Endodermal cell (in vitro differentiated cells): ENCODE results near the gene LRP1-AS. TPM values are rescaled to one million over a fixed set of nuclear protein-coding genes. Genes with fewer than 3 reads are reported as not detected.
A peak's percentile ranks its signal among the peaks of the same experiment; 100 is the strongest.

ENCODE experiments used
- DNase-seq: peaks from one replicate; pipeline ENCODE4 v3.0.0-alpha.2; 2017
- H3K27ac ChIP-seq: 2 replicates; pipeline ENCODE4 v1.5.1; 2013; ENCODE audit warnings: mild to moderate bottlenecking, low read depth, low read length, moderate library complexity
- H3K27me3 ChIP-seq: 2 replicates; pipeline ENCODE4 v1.6.1; 2013; ENCODE audit warnings: mild to moderate bottlenecking, low read length, moderate library complexity; ENCODE audit not compliant: insufficient read depth, control insufficient read depth, poor library complexity, severe bottlenecking
- H3K36me3 ChIP-seq: 2 replicates; pipeline ENCODE4 v1.7.0; 2013; ENCODE audit warnings: mild to moderate bottlenecking, low read length, moderate library complexity; ENCODE audit not compliant: control insufficient read depth, insufficient read depth
- H3K4me1 ChIP-seq: one replicate; pipeline ENCODE4 v1.7.0; 2013; ENCODE audit warnings: low read length; ENCODE audit not compliant: control insufficient read depth, insufficient read depth
- H3K4me3 ChIP-seq: 2 replicates; pipeline ENCODE4 v1.5.1; 2013; ENCODE audit warnings: mild to moderate bottlenecking, low read length, moderate library complexity
- H3K9ac ChIP-seq: 2 replicates; pipeline ENCODE4 v1.6.1; 2013; ENCODE audit warnings: mild to moderate bottlenecking, low read length, moderate library complexity; ENCODE audit not compliant: poor library complexity, severe bottlenecking; ENCODE audit errors: extremely low read depth
- H3K9me3 ChIP-seq: 2 replicates; pipeline ENCODE4 v1.6.1; 2013; ENCODE audit warnings: mild to moderate bottlenecking, low read length, moderate library complexity; ENCODE audit not compliant: control insufficient read depth
- H3K27ac Mint-ChIP-seq: 2 replicates; pipeline ENCODE4 v1.8.0; 2020; ENCODE audit warnings: mixed read lengths
- H3K27me3 Mint-ChIP-seq: 2 replicates; pipeline ENCODE4 v1.8.0; 2021; ENCODE audit warnings: mild to moderate bottlenecking, mixed read lengths; ENCODE audit not compliant: insufficient read depth
- H3K36me3 Mint-ChIP-seq: 2 replicates; pipeline ENCODE4 v1.8.0; 2020; ENCODE audit warnings: low read depth, mixed read lengths
- H3K4me1 Mint-ChIP-seq: 2 replicates; pipeline ENCODE4 v1.8.0; 2020; ENCODE audit warnings: mixed read lengths
- H3K4me3 Mint-ChIP-seq: 2 replicates; pipeline ENCODE4 v1.8.0; 2020; ENCODE audit warnings: mild to moderate bottlenecking, moderate library complexity, mixed read lengths
- H3K9me3 Mint-ChIP-seq: 2 replicates; pipeline ENCODE4 v1.8.0; 2020; ENCODE audit warnings: mild to moderate bottlenecking, mixed read lengths
- WGBS, 2 experiments: methylation state at CpG; one replicate each; pipeline versions ENCODE4 v1.1.5 to v1.1.7; 2013; ENCODE audit warnings: missing lambda C conversion rate in 2 of 2, mixed read lengths in 1 of 2; ENCODE audit not compliant: insufficient coverage in 1 of 2, insufficient read length in 1 of 2; 5-methylcytosine and 5-hydroxymethylcytosine counted together
- total RNA-seq, 2 donors: library from RNA; stranded (reverse); fragmentation: NEBNext Ultra II Directional in 1 of 2; extraction: Animal tissue kit (Norgen Biotek cat#: 25700) in 1 of 2; gene quantifications; 2 replicates in 1 of 2; 3 replicates in 1 of 2; pipeline ENCODE4 v1.2.1, GENCODE V29; 2021
- TF ChIP-seq, protein P1 (sequence below): fragments of 200-600 bp; sonication (generic); conservative IDR thresholded peaks from 2 replicates; pipeline ENCODE4 v1.5.0; 2021; ENCODE audit warnings: antibody characterized with exemption, mild to moderate bottlenecking

The LRP1-AS gene
- total RNA-seq, 2 donors from 2014 or later: not detected

- Mint-ChIP-seq H3K27ac (no peak overlapping the region), H3K9me3 (no peaks in the 10 kb centered on the region), H3K27me3 (no peaks in the 10 kb centered on the region), H3K4me1 (peaks cover 26% of the 10 kb centered on the region), H3K4me3 (no peak overlapping the region), H3K36me3 (peaks cover 51% of the 10 kb centered on the region)
- Histone ChIP-seq H3K4me1 (peaks cover 24% of the 10 kb centered on the region), H3K9me3 (no peaks in the 10 kb centered on the region), H3K27me3 (no peaks in the 10 kb centered on the region), H3K9ac (no peak overlapping the region), H3K4me3 (no peak overlapping the region), H3K27ac (no peak overlapping the region), H3K36me3 (peaks cover 58% of the 10 kb centered on the region)
- 91 to 93% methylated on average over 12 to 17 of the region's 17 CpGs for WGBS, 2 experiments
- TF ChIP-seq, protein P1, sequence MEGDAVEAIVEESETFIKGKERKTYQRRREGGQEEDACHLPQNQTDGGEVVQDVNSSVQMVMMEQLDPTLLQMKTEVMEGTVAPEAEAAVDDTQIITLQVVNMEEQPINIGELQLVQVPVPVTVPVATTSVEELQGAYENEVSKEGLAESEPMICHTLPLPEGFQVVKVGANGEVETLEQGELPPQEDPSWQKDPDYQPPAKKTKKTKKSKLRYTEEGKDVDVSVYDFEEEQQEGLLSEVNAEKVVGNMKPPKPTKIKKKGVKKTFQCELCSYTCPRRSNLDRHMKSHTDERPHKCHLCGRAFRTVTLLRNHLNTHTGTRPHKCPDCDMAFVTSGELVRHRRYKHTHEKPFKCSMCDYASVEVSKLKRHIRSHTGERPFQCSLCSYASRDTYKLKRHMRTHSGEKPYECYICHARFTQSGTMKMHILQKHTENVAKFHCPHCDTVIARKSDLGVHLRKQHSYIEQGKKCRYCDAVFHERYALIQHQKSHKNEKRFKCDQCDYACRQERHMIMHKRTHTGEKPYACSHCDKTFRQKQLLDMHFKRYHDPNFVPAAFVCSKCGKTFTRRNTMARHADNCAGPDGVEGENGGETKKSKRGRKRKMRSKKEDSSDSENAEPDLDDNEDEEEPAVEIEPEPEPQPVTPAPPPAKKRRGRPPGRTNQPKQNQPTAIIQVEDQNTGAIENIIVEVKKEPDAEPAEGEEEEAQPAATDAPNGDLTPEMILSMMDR: no peak
- no peak for DNase-seq
Measured at GRCh38 chr12:57151741-57152630, 4.6 kb upstream of the LRP1-AS start.

GRCh38 chr12:57150400-57151000 lies 3.1 kb upstream of the LRP1-AS start:
- peaks cover 56% of the 10 kb centered on the region for H3K36me3 ChIP-seq
- TF ChIP-seq, protein P1: no peak
- peaks cover 31% of the 10 kb centered on the region for H3K4me1 ChIP-seq
- WGBS, 2 experiments: 90 to 100% methylated on average over 6 of the region's 6 CpGs
- Mint-ChIP-seq H3K4me1 (peaks cover 40% of the 10 kb centered on the region), H3K36me3 (peaks cover 47% of the 10 kb centered on the region), H3K27me3 (no peaks in the 10 kb centered on the region), H3K27ac (no peak overlapping the region), H3K9me3 (no peaks in the 10 kb centered on the region), H3K4me3 (no peak overlapping the region)
- DNase-seq: no peak
- H3K27ac ChIP-seq: no peak overlapping the region
- no peaks in the 10 kb centered on the region for H3K27me3 ChIP-seq
- no peak overlapping the region for H3K4me3 ChIP-seq
- no peaks in the 10 kb centered on the region for H3K9me3 ChIP-seq
- no peak overlapping the region for H3K9ac ChIP-seq

- Mint-ChIP-seq H3K4me1 (peaks cover 36% of the 10 kb centered on the region), H3K27ac (peak overlapping the region; percentile 83)
- H3K27ac ChIP-seq: no peak overlapping the region
Measured at GRCh38 chr12:57149245-57149900, 2.0 kb upstream of the LRP1-AS start.

More at GRCh38 chr12:57149245-57149900, 2.0 kb upstream of the LRP1-AS start:
- TF ChIP-seq, protein P1: no peak
- no peak for DNase-seq
- H3K27me3 Mint-ChIP-seq: no peaks in the 10 kb centered on the region
- Histone ChIP-seq H3K36me3 (peaks cover 58% of the 10 kb centered on the region), H3K27me3 (no peaks in the 10 kb centered on the region), H3K4me1 (peaks cover 26% of the 10 kb centered on the region), H3K4me3 (no peak overlapping the region), H3K9ac (no peak overlapping the region), H3K9me3 (no peaks in the 10 kb centered on the region)
- 86 to 92% methylated on average over 6 to 13 of the region's 13 CpGs for WGBS, 2 experiments
- peaks cover 44% of the 10 kb centered on the region for H3K36me3 Mint-ChIP-seq
- no peak overlapping the region for H3K4me3 Mint-ChIP-seq
- no peaks in the 10 kb centered on the region for H3K9me3 Mint-ChIP-seq
